Gastrocnemius medialis (tissue), 4 donors: ENCODE data around the gene DUOX1. TPM values are rescaled to one million over a fixed set of nuclear protein-coding genes. Genes with fewer than 3 reads are reported as not detected.
A peak's percentile ranks its signal among the peaks of the same experiment; 100 is the strongest.

Experiments
- ATAC-seq, 2 donors: fragments of 150-250 bp; one replicate each; pipeline ENCODE4 v1.9.1; 2016
- DNase-seq, 2 donors: peaks; one replicate each; pipeline ENCODE4 v3.0.0-alpha.2; 2019
- H3K27ac ChIP-seq, 4 donors: fragments of 200-600 bp; sonication (generic); 1 replicate in 1 of 4; 2 replicates in 3 of 4; pipeline ENCODE4 v1.5.1; 2016 to 2018; ENCODE audit warnings: mild to moderate bottlenecking in 2 of 4, moderate library complexity in 1 of 4
- H3K27me3 ChIP-seq, 3 donors: fragments of 200-600 bp; sonication (generic) in 2 of 3; 1 replicate in 1 of 3; 2 replicates in 2 of 3; pipeline versions ENCODE4 v1.5.1 to v1.6.0; 2016 to 2019; ENCODE audit warnings: mild to moderate bottlenecking in 1 of 3, moderate library complexity in 1 of 3
- H3K36me3 ChIP-seq, 2 donors: fragments of 200-600 bp; sonication (generic) in 1 of 2; one replicate each; pipeline ENCODE4 v1.5.1; 2017 to 2018
- H3K4me1 ChIP-seq, 2 donors: fragments of 200-600 bp; sonication (generic) in 1 of 2; one replicate each; pipeline ENCODE4 v1.5.1; 2016 to 2017; ENCODE audit warnings: mild to moderate bottlenecking in 2 of 2
- H3K4me3 ChIP-seq, 4 donors: fragments of 200-600 bp; sonication (generic) in 3 of 4; 1 replicate in 1 of 4; 2 replicates in 3 of 4; pipeline ENCODE4 v1.5.1; 2016 to 2019; ENCODE audit warnings: mild to moderate bottlenecking in 2 of 4
- H3K9me3 ChIP-seq, 3 donors: fragments of 200-600 bp; sonication (generic) in 2 of 3; 1 replicate in 1 of 3; 2 replicates in 2 of 3; pipeline ENCODE4 v1.5.1; 2016 to 2019
- POLR2A ChIP-seq, 2 donors: fragments of 450-650 bp; IDR thresholded peaks; one replicate each; pipeline ENCODE4 v1.6.1; 2017; ENCODE audit warnings: antibody characterized with exemption in 2 of 2, mild to moderate bottlenecking in 2 of 2, moderate library complexity in 2 of 2
- in situ Hi-C, 4 donors: fragments of 200-750 bp; cut with MboI; loops; one replicate each; pipeline versions ENCODE4 v1.15.0 to v1.8.0; 2017; ENCODE audit warnings: low sequenced_read_pairs in 4 of 4
- intact Hi-C: fragments of 100-400 bp; cut with DNase I; formaldehyde crosslinking; loops from one replicate; pipeline ENCODE4 v1.15.1; 2023; ENCODE audit warnings: low total_unique reads
- total RNA-seq, 4 donors: library from RNA; depleted of rRNA; stranded (reverse); fragments of >200 nt; gene quantifications; one replicate each; pipeline versions ENCODE4 v1.1.0 to v1.2.3, GENCODE V29; 2016
- TF ChIP-seq, protein P1 (sequence below), 5 experiments: fragments of 450-650 bp in 3 of 5; fragments of 200-600 bp in 2 of 5; sonication (generic) in 2 of 5; IDR thresholded peaks in 4 of 5; conservative IDR thresholded peaks in 1 of 5; 1 replicate in 4 of 5; 2 replicates in 1 of 5; pipeline ENCODE4 v1.5.1; 2016 to 2019; ENCODE audit warnings: antibody characterized with exemption in 5 of 5, mild to moderate bottlenecking in 3 of 5, moderate library complexity in 3 of 5

Gene DUOX1
- total RNA-seq, 4 donors from 2014 or later, result 0.07 to 0.56 (median 0.13) TPM; not detected in 1

DNA sequence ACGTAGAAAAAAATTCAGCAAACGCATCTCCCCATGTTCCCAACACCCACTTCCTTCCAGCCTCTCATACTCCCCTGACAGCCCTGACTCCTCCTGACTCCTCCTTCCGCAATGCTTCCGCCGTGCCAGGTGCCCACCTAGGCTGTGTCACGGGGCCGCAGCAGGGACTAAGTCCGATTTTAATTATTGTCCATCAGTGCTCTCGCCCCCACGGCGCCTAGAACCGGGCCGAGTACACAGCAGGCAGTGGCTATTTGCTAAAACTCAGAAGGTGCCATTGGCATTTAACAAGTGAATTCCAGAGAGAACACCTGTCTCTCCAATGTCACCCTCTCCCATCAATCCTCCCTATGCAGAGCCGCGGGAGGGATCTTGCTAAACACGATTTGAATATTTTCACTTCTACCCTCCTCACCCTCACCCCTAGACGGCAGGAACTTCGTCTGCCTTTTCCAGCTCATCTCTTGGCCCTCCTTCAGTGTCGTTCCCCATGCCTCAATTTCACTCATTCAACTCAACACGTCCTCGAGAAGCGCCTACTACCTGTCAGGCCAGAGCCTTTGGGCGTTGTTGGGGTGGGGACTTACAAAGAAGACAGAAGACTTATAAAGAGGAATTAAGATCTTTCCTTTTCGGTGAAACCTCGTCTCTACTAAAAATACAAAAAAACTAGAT lies 69.5 kb downstream of the DUOX1 start:
- intact Hi-C loops, result loop anchor here (1.0 to 2.0 kb wide), 4 partner anchors 32 to 470 kb away; partner anchors contain the start of gene BLOC1S6
- H3K27ac ChIP-seq, result peak overlapping the region; percentile 95 to 100 (median 99)
- DNase-seq (peak in 1 of 2 donors; percentile 20), ATAC-seq (no peak)
- TF ChIP-seq, protein P1, sequence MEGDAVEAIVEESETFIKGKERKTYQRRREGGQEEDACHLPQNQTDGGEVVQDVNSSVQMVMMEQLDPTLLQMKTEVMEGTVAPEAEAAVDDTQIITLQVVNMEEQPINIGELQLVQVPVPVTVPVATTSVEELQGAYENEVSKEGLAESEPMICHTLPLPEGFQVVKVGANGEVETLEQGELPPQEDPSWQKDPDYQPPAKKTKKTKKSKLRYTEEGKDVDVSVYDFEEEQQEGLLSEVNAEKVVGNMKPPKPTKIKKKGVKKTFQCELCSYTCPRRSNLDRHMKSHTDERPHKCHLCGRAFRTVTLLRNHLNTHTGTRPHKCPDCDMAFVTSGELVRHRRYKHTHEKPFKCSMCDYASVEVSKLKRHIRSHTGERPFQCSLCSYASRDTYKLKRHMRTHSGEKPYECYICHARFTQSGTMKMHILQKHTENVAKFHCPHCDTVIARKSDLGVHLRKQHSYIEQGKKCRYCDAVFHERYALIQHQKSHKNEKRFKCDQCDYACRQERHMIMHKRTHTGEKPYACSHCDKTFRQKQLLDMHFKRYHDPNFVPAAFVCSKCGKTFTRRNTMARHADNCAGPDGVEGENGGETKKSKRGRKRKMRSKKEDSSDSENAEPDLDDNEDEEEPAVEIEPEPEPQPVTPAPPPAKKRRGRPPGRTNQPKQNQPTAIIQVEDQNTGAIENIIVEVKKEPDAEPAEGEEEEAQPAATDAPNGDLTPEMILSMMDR (IDR thresholded peaks at IDR 0.05 in 4 of 5, conservative IDR thresholded peaks at IDR 0.05 in 1 of 5), result no peak
- TF ChIP-seq POLR2A (IDR thresholded peaks at IDR 0.05), result no peak
- peak overlapping the region; percentile 74 to 99 (median 93) for H3K4me3 ChIP-seq
- no peaks in the 10 kb centered on the region for H3K36me3 ChIP-seq
- no peaks in the 10 kb centered on the region for H3K27me3 ChIP-seq
- H3K4me1 ChIP-seq, result peaks cover 0 to 3% of the 10 kb centered on the region in 2 donors
- in situ Hi-C loops, result loop anchor here in 2 of 4 donors (10.0 to 25.0 kb wide), 2 partner anchors 176 to 438 kb away; partner anchors contain the start of genes SQOR (in 2 of the 2) and GATM (in 1 of the 2)
- no peaks in the 10 kb centered on the region for H3K9me3 ChIP-seq

DNA sequence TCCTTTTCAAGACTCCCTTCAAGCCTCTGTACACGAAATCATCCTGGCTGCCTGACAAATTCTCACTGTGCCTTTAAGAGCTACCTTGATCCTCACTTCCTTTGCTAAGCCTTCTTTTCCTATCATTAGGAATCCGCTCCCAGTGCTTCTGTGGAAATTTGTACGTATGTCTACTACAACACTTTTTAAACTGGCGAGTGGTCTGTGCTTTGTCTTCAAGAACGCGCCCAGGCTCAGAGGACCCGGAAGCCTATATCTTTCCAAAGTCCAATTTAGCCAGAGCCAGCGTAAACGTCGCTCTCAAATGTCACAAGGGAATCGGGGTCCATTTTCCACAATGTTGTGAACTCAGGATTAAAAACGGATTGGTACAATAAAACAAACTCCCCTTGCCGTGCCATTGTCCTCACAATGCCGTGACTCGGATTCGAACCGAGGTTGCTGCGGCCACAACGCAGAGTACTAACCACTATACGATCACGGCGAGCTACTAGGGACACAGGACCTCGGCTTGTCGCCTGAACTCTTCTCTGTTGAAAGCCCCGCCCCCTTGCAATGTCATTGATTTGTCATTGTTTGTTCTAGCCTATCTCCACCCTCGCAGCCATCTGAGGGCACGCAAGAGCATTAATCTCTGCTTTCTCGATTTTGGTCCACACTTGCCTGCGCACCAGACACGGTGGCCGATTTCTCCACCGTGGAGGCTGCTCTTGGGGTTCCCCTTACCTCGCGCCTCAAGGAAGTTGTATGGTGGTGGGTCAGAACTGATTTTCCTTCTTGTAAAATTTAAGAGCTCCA lies 70.4 kb downstream of the DUOX1 start:
- in situ Hi-C loops, result no loop called here

GRCh38 chr15:45200799-45201556 lies 71.2 kb downstream of the DUOX1 start:
- peak in 1 of 2 donors; percentile 3 for TF ChIP-seq POLR2A (IDR thresholded peaks at IDR 0.05)
- TF ChIP-seq, protein P1 (IDR thresholded peaks at IDR 0.05 in 4 of 5, conservative IDR thresholded peaks at IDR 0.05 in 1 of 5), result no peak
- intact Hi-C loops (loop anchor here (2.0 to 5.0 kb wide), 4 partner anchors 78 to 664 kb away; partner anchors contain the start of gene EIF3J), in situ Hi-C loops (no loop called here)
- Histone ChIP-seq H3K27me3 (no peaks in the 10 kb centered on the region), H3K4me1 (peaks cover 0 to 3% of the 10 kb centered on the region in 2 donors), H3K27ac (peak overlapping the region; percentile 95 to 100 (median 99)), H3K36me3 (no peaks in the 10 kb centered on the region), H3K4me3 (peak overlapping the region; percentile 74 to 99 (median 93)), H3K9me3 (no peaks in the 10 kb centered on the region)
- DNase-seq (peak; percentile 69 to 85), ATAC-seq (peak; percentile 45 to 64)

More for the DNA sequence above, 70.4 kb downstream of the DUOX1 start:
- no peaks in the 10 kb centered on the region for H3K27me3 ChIP-seq
- intact Hi-C loops, result loop anchor here (2.0 to 5.0 kb wide), 4 partner anchors 79 to 663 kb away; partner anchors contain the start of gene EIF3J
- ATAC-seq (peak; percentile 82 to 83), DNase-seq (peak; percentile 94 to 96)
- peak overlapping the region; percentile 74 to 99 (median 93) for H3K4me3 ChIP-seq
- H3K27ac ChIP-seq, result peak overlapping the region; percentile 95 to 100 (median 99)
- H3K36me3 ChIP-seq, result no peaks in the 10 kb centered on the region
- TF ChIP-seq, protein P1 (IDR thresholded peaks at IDR 0.05 in 4 of 5, conservative IDR thresholded peaks at IDR 0.05 in 1 of 5), result no peak
- peak; percentile 69 to 82 for TF ChIP-seq POLR2A (IDR thresholded peaks at IDR 0.05)
- no peaks in the 10 kb centered on the region for H3K9me3 ChIP-seq
- H3K4me1 ChIP-seq, result peaks cover 0 to 3% of the 10 kb centered on the region in 2 donors

DNA sequence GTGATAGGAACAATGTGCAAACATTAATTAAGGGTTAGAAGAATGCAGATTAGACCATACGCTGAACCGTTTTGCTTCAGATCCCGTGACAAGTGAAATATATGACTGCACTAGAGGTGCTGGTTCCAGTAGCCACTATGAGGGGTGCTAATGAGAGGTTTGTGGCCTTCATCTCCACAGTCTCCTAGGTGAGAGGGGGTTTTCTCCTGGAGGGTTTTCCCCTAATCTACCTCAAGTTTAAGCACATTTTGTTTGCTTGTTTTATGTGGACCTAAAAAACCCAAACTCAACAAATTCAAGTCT lies 71.7 kb downstream of the DUOX1 start:
- in situ Hi-C loops (no loop called here), intact Hi-C loops (loop anchor here (2.0 to 5.0 kb wide), 4 partner anchors 77 to 664 kb away; partner anchors contain the start of gene EIF3J)
- peak overlapping the region in 2 of 4 donors; percentile 92 to 99 for H3K4me3 ChIP-seq
- ATAC-seq, result no peak
- H3K27me3 ChIP-seq, result no peaks in the 10 kb centered on the region
- no peak for TF ChIP-seq POLR2A (IDR thresholded peaks at IDR 0.05)
- TF ChIP-seq, protein P1 (IDR thresholded peaks at IDR 0.05 in 4 of 5, conservative IDR thresholded peaks at IDR 0.05 in 1 of 5), result no peak
- peaks cover 0 to 3% of the 10 kb centered on the region in 2 donors for H3K4me1 ChIP-seq
- peak overlapping the region; percentile 95 to 100 (median 99) for H3K27ac ChIP-seq
- no peak for DNase-seq
- no peaks in the 10 kb centered on the region for H3K36me3 ChIP-seq
- no peaks in the 10 kb centered on the region for H3K9me3 ChIP-seq
